ENCODE measurements around the gene MED26.
"Not testable (repeated sequence)": the region's sequence is repeated elsewhere in the genome, so short reads cannot be mapped to it uniquely, and the experiment has no call there.

The MED26 gene

GRCh38 chr19:16573296-16573695, 54.7 kb downstream of the MED26 start:
- no peak for DNase-seq (ENCODE audit: low read depth, low spot score)

GRCh38 chr19:16572332-16573211, 55.4 kb downstream of the MED26 start, which contains the start of gene SLC35E1:
Gene SLC35E1 (minus strand): TSS chr19:16572415. CDS start chr19:16572364, 51 bp downstream.
- DNase-seq (ENCODE audit: low read depth, low spot score): peak; percentile 71

DNA sequence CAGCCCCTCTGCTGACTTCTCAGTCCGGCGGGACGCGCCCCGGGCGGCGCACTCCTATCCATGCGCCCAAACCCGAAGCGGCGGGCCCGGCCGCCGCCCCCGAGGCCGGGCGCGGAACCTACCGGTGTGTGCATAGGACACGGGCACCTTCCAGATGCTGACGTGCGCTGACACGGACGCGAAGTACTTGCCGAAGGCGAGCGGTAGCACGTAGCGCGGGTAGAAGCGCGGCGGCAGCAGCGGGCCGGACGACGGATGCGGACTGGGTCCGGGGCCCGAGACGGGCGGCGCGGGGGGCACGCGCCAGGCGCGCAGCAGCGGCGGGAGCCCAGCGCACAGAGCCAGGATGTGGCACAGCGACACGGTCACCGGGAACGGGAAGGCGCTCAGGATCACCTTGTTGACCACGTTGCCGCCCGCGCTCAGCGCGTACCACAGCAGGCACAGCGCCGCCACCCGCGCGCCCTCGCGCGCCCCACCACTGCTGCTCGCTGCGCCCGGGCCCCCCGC, 56.1 kb downstream of the MED26 start:
- no peak for DNase-seq (ENCODE audit: low read depth, low spot score)

- DNase-seq (ENCODE audit: low read depth, low spot score): no peak
These were observed 56.7 kb downstream of the MED26 start for GRCh38 chr19:16571283-16571682.

GRCh38 chr19:16569609-16570320, 58.2 kb downstream of the MED26 start:
- no peak for DNase-seq (ENCODE audit: low read depth, low spot score)

DNA sequence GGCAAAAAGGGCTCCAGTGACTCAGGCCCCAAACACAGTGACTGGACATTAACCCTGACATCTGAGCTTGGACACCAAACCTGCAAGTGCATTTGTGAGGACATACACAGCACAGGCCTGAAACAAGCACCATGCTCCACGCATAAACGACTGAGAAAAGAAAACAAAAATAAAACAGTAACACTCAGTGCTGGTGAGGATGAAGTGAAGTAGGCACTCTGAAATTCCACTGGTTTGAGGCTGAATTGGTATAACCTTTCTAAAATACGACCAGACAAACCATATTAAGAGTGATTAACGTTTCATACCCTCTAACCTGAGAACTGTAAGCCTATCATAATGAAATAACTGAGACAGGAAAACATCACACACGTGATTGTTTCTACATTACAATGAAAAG, 61.3 kb downstream of the MED26 start:
- DNase-seq (ENCODE audit: low read depth, low spot score): no peak

DNA sequence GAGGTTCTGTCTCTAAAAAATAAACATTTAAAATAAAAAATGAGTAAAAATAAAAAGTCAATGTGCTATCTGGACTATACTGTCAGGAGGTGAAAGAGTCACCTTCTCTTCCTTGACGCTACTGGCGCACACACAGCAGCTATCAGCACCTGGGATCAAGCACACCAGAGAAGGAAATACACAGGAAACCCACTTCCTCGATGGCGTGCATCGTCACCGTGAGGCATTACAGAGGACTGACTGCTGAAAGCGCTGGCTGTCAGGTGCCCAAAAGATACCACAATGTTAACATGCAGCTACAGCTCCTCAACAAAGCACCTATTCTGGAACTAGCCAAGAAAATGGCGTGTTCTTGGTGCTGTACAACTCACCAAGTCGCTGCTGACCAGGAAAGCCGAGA, 61.8 kb downstream of the MED26 start:
- no peak for DNase-seq (ENCODE audit: low read depth, low spot score)

- no peak for DNase-seq (ENCODE audit: low read depth, low spot score)
These were observed 63.2 kb downstream of the MED26 start for GRCh38 chr19:16564842-16565241.

DNA sequence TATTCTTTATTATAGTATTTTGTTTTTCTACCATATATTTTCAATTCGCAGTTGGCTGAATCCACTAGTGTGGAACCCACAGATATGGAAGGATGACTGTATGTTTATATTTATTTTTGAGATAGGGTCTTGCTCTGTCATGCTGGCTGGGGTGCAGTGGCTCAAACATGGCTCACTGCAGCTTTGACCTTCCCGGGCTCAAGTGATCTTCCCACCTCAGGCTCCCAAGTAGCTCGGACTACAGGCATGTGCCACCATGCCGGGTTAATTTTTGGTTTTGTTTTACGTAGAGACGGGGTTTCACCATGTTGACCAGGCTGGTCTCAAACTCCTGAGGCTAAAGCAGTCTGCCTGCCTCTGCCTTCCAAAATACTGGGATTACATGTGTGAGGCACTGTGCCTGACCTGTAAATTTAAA, 65.4 kb downstream of the MED26 start:
- no peak for DNase-seq (ENCODE audit: low read depth, low spot score)

DNA sequence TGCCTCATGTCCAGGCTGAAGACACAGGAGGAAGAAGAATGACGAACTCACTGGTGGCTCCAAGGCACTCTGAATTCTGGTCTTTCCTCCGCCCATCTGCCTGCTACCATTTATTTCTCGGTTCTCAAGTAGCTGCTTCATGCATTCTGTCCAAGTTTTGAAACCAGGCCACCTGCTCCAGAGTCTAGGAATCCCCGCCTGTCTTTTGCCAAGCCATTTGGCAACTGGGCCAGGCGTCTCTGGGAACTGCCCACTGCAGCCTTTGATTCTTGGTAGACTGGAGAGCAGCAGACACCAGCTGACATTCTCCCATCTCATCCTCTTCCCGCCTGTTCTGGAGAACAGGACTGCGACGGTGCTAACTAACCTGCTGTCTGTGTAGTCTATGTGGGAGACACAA, 66.6 kb downstream of the MED26 start:
- no peak for DNase-seq (ENCODE audit: low read depth, low spot score)

DNA sequence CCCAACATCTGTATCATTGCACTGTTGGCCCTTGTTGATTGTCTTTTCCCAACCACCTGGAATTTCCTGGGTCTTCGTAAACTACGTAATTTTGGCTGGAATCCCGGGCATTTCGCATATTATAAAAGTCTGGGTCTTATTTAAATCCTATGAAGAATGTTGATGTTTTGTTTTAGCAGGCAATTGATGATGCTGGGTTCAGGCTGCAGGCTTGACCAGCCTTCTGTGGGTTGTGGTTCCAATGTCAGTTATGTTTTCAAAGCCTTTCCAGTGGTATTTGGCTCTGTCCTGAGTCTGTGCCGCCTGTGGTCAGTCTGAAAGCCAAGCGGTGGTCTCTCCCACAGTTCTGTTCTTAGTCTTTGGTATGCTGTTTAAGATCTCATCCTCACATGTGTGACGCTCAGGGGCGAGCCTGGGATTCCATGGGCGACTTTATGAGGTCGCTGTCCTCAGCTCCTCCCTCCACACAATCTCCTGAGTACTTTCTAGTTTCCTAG, 68.2 kb downstream of the MED26 start:
- DNase-seq (ENCODE audit: low read depth, low spot score): no peak

DNA sequence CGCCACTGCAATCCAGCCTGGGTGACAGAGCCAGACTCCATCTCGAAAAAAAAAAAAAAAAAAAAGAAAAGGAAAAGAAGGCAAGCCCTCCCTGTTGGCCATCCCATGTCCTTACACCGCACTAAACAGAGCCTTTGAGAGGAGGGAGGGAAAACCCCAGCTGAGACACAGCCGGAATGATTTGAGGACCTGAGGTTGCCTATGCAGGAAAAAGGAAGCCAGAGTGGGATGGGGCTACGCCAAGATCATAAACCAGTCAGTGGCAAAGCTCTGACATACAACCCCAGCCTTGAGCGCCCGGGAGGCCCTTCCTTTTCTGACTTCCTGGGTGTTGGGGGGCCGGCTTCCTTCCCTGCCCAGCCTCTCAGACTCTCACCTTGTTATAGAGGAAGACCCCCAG, 73.2 kb downstream of the MED26 start:
- no peak for DNase-seq (ENCODE audit: low read depth, low spot score)

DNA sequence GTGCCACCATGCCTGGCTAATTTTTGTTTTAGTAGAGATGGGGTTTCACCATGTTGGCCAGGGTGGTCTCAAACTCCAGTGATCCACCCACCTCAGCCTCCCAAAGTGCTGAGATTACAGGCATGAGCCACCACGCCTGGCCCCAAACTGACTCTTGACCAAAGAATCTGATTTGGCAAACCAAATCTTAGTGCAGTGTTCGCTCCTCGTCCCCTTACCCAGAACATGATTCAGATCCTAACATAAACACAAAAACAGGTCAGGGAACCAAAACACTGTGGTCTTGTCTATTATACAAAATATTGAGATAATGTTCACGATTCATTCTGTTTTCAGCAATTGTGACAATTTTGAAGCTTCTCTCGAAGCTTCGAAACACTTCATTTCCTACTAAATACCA, 76.1 kb downstream of the MED26 start:
- DNase-seq (ENCODE audit: low read depth, low spot score): not testable (repeated sequence)

DNA sequence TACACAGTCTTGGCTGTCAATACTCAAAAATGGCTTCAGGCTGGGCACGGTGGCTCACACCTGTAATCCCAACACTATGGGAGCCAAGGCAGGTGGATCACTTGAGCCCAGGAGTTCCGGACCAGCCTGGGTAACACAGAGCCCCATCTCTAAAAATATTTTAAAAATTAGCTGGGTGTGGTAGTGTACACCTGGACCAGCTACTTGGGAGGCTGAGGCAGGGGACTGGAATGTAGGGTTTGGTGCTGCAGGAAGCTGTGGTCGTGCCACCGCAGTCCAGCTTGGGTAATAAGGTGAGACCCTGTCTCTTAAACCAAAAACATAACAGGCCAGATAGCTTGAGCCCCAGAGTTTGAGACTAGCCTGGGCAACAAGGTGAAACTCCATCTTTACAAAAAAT, 79.0 kb downstream of the MED26 start:
- no peak for DNase-seq (ENCODE audit: low read depth, low spot score)

GRCh38 chr19:16544473-16545231, 83.4 kb downstream of the MED26 start:
- DNase-seq (ENCODE audit: low read depth, low spot score): no peak

- not testable (repeated sequence) for DNase-seq (ENCODE audit: low read depth, low spot score)
These were observed 84.3 kb downstream of the MED26 start for GRCh38 chr19:16543734-16544133.

- DNase-seq (ENCODE audit: low read depth, low spot score): no peak
These were observed 85.0 kb downstream of the MED26 start for GRCh38 chr19:16542910-16543472.

- peak; percentile 88 for DNase-seq (ENCODE audit: low read depth, low spot score)
These were observed 85.7 kb downstream of the MED26 start, which contains the start of gene CHERP for GRCh38 chr19:16542045-16542909. Gene CHERP (minus strand): TSS chr19:16542437. CDS start chr19:16542378, 59 bp downstream.

DNA sequence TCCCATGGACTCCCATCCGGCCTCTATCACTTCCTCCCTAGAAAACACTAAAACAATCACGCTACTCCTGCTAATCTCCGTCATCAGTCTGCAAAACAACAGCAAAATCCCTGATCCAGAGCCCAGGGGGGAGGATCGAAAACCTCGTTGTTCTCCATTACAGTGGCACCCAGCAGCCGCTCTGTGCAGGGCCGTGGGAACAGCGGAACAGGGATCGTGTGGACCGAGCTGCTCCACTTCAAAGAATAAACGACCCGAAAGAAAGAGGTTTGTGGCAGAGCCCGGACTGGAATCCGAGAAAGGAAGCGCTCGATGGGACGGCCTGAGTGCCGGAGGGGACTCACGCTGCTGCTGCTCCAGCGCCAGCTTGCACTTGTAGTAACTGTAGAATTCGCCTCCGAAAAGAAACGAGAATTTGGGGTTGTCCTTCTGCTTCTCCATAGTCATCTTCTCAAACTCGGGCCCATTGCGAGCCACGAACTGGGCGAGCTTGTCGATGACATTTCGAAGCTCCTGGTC, 86.4 kb downstream of the MED26 start:
- no peak for DNase-seq (ENCODE audit: low read depth, low spot score)

GRCh38 chr19:16540948-16541347, 87.1 kb downstream of the MED26 start:
- DNase-seq (ENCODE audit: low read depth, low spot score): no peak
